Type B pancreatic cell (in vitro differentiated cells): ENCODE results near the gene TIMM21. TPM values are rescaled to one million over a fixed set of nuclear protein-coding genes. Genes with fewer than 3 reads are reported as not detected.

ENCODE experiments used
- DNase-seq: peaks from one replicate; pipeline ENCODE4 v3.0.0; 2021; ENCODE audit warnings: mixed read lengths; ENCODE audit not compliant: unreplicated experiment; ENCODE audit errors: extremely low spot score
- H3K27ac Mint-ChIP-seq: 2 replicates; pipeline ENCODE4 v1.8.0; 2021; ENCODE audit warnings: mild to moderate bottlenecking, mixed read lengths
- H3K27me3 Mint-ChIP-seq: 2 replicates; pipeline ENCODE4 v1.8.0; 2021; ENCODE audit warnings: mixed read lengths
- H3K36me3 Mint-ChIP-seq: 2 replicates; pipeline ENCODE4 v1.8.0; 2021; ENCODE audit warnings: mixed read lengths
- H3K4me1 Mint-ChIP-seq: one replicate; pipeline ENCODE4 v1.8.0; 2021; ENCODE audit warnings: mixed read lengths; ENCODE audit not compliant: unreplicated experiment
- H3K4me3 Mint-ChIP-seq: 2 replicates; pipeline ENCODE4 v1.8.0; 2021; ENCODE audit warnings: mild to moderate bottlenecking, mixed read lengths
- H3K9me3 Mint-ChIP-seq: 2 replicates; pipeline ENCODE4 v1.8.0; 2021; ENCODE audit warnings: mixed read lengths
- total RNA-seq: library from RNA; stranded (reverse); gene quantifications from 2 replicates; pipeline ENCODE4 v1.2.1, GENCODE V29; 2021; ENCODE audit warnings: low replicate concordance
- TF ChIP-seq, protein P1 (sequence below): fragments of 200-600 bp; sonication (generic); conservative IDR thresholded peaks from 2 replicates; pipeline ENCODE4 v1.5.0; 2021; ENCODE audit warnings: antibody characterized with exemption, mild to moderate bottlenecking

TIMM21 gene
- total RNA-seq, 1 donor from 2014 or later = 44.8 TPM

DNA sequence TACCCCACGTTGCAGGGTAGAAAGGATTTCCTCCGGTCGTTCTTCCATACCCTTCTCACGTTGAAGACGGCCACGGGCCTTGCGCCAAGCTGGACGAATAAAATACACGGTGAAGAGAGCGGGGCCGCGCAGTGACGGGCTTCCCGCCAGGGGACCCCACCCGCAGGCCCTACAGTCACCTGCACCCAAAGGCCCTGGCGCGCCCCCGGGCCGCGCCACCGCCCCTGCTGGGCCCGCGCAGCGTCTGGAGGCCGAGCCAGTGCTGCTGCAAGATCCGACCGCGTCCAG, 888 bp upstream of the TIMM21 start:
- Mint-ChIP-seq H3K9me3 (no peaks in the 10 kb centered on the region), H3K27me3 (peaks cover 3% of the 10 kb centered on the region), H3K4me1 (peaks cover 22% of the 10 kb centered on the region), H3K4me3 (peak overlapping the region; percentile 99), H3K36me3 (peaks cover 3% of the 10 kb centered on the region), H3K27ac (peak overlapping the region; percentile 93)
- TF ChIP-seq, protein P1, sequence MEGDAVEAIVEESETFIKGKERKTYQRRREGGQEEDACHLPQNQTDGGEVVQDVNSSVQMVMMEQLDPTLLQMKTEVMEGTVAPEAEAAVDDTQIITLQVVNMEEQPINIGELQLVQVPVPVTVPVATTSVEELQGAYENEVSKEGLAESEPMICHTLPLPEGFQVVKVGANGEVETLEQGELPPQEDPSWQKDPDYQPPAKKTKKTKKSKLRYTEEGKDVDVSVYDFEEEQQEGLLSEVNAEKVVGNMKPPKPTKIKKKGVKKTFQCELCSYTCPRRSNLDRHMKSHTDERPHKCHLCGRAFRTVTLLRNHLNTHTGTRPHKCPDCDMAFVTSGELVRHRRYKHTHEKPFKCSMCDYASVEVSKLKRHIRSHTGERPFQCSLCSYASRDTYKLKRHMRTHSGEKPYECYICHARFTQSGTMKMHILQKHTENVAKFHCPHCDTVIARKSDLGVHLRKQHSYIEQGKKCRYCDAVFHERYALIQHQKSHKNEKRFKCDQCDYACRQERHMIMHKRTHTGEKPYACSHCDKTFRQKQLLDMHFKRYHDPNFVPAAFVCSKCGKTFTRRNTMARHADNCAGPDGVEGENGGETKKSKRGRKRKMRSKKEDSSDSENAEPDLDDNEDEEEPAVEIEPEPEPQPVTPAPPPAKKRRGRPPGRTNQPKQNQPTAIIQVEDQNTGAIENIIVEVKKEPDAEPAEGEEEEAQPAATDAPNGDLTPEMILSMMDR = no peak
- no peak for DNase-seq

DNA sequence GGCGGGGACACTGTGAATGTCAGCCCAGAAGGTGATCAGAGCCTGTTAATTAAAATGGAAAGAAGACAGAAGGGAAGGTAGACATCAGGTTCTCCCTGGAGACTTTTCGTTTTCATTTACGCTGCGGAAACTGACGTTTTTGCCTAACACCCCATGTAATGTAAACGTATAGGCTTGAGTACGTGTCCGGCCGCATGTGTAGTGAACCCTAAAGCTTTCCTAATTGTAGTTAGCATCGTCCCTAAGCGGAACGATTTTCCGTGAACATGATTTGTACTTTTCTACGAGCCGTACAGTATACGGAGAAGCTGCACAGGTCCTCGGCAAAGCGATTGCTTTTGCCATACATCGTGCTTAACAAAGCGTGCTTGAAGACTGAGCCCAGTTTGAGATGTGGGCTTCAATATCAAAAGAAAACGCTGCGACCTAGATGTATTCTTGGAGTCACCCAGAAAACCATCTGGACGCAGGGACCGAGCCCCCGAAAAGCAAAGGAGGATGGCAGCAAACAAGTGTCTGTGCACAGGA, 284 bp downstream of the TIMM21 start:
- H3K4me3 Mint-ChIP-seq = peak overlapping the region; percentile 99
- H3K4me1 Mint-ChIP-seq = peaks cover 22% of the 10 kb centered on the region
- DNase-seq = no peak
- TF ChIP-seq, protein P1 = no peak
- peaks cover 3% of the 10 kb centered on the region for H3K27me3 Mint-ChIP-seq
- no peaks in the 10 kb centered on the region for H3K9me3 Mint-ChIP-seq
- peaks cover 3% of the 10 kb centered on the region for H3K36me3 Mint-ChIP-seq
- H3K27ac Mint-ChIP-seq = peak overlapping the region; percentile 93

DNA sequence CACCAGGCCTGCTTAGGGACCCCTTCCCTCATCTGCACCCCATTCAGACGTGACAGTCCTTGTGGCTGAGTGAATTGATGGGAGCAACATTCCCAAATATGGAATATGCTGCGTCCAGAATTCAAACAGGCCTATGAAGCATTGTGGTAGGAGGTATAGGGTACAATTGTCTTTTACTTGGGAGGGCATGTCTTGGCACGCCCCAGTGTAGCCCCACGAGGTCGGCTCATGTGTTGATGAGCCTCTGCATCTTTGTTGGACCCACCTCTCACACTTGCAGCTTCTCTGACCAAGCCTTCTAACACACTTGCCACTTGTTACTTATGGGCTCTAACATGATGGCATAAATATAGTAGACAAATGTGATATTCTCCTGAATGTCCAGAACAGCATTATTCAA, 1.6 kb downstream of the TIMM21 start:
- no peaks in the 10 kb centered on the region for H3K9me3 Mint-ChIP-seq
- H3K27ac Mint-ChIP-seq = no peak overlapping the region
- TF ChIP-seq, protein P1 = no peak
- peaks cover 7% of the 10 kb centered on the region for H3K36me3 Mint-ChIP-seq
- H3K4me1 Mint-ChIP-seq = peaks cover 22% of the 10 kb centered on the region
- H3K27me3 Mint-ChIP-seq = peaks cover 3% of the 10 kb centered on the region
- peak overlapping the region; percentile 99 for H3K4me3 Mint-ChIP-seq
- no peak for DNase-seq

DNA sequence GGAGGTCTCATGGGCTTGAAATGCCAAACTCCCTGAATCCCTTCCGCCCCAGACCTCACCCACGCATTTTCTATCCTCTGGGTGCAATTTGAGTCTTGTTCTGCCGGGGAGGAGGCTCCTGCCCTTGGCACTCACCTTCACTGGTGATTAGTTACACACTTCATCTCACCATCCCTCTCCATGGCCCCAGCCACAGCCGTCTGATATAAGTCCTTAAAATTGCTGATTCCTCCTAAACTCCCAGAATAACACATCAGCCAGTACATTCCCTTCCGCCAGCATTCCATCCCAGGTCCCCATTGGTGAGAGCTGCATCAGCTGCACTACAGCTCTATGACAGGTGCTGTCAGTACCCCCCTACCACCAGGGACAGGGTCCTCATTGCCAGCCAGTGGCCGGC, 3.9 kb downstream of the TIMM21 start:
- TF ChIP-seq, protein P1 = no peak
- H3K36me3 Mint-ChIP-seq = peaks cover 7% of the 10 kb centered on the region
- H3K4me1 Mint-ChIP-seq = peaks cover 19% of the 10 kb centered on the region
- DNase-seq = no peak
- H3K27me3 Mint-ChIP-seq = peaks cover 3% of the 10 kb centered on the region
- no peak overlapping the region for H3K4me3 Mint-ChIP-seq
- no peaks in the 10 kb centered on the region for H3K9me3 Mint-ChIP-seq
- H3K27ac Mint-ChIP-seq = no peak overlapping the region

DNA sequence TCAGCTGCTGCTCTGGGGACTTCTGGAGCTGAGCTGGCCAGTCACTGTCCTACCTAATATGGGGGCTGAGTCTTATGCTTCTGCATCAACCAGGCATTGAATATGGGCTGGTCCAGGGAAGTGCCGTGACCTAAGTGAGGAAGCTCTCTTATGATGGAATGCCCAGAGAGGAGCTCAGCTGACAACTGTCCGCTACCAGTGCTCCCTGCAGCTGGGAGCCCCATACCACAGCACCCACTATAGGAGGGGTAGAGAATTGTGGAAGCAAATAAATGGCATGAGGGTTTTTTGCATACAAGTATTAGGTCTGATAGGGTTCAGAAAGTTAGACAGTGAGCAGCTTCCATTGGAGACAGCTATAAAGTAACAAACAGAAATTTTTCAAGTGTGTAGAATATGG, 4.5 kb downstream of the TIMM21 start:
- TF ChIP-seq, protein P1 = no peak
- peaks cover 19% of the 10 kb centered on the region for H3K4me1 Mint-ChIP-seq
- H3K27me3 Mint-ChIP-seq = no peaks in the 10 kb centered on the region
- H3K36me3 Mint-ChIP-seq = peaks cover 8% of the 10 kb centered on the region
- H3K27ac Mint-ChIP-seq = no peak overlapping the region
- DNase-seq = no peak
- no peaks in the 10 kb centered on the region for H3K9me3 Mint-ChIP-seq
- no peak overlapping the region for H3K4me3 Mint-ChIP-seq

DNA sequence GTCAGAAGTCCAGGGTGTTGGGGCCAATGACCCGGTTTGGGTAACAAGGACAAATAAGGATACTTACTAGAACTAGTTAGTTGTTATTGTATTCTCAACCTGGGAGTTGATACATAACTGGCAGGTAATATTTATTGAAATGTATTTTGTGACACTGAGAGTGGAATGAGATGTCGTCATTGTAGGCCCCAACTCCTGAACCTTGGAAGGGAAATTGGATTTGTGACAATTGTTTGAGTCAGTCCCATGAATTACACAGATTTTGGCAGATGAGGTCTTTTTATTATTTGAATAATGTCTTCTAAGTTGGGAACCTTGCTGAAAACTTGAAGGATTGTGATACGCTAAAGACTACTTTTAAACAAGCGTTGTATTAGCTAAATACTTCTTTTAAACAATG, 5.1 kb downstream of the TIMM21 start:
- Mint-ChIP-seq H3K9me3 (no peaks in the 10 kb centered on the region), H3K36me3 (peaks cover 12% of the 10 kb centered on the region), H3K27ac (no peak overlapping the region), H3K4me3 (no peak overlapping the region), H3K4me1 (peaks cover 14% of the 10 kb centered on the region), H3K27me3 (no peaks in the 10 kb centered on the region)
- TF ChIP-seq, protein P1 = no peak
- DNase-seq = no peak
